GM21786 (cell line): ENCODE data around the gene NDST1.

Experiments used
- ATAC-seq: cut with Tn5 transposase; IDR thresholded peaks from one replicate; pipeline ENCODE4 v1.9.1; 2021; ENCODE audit not compliant: unreplicated experiment

The NDST1 gene

GRCh38 chr5:150488519-150489359 lies 19.2 kb upstream of the NDST1 start:
- no peak for ATAC-seq

DNA sequence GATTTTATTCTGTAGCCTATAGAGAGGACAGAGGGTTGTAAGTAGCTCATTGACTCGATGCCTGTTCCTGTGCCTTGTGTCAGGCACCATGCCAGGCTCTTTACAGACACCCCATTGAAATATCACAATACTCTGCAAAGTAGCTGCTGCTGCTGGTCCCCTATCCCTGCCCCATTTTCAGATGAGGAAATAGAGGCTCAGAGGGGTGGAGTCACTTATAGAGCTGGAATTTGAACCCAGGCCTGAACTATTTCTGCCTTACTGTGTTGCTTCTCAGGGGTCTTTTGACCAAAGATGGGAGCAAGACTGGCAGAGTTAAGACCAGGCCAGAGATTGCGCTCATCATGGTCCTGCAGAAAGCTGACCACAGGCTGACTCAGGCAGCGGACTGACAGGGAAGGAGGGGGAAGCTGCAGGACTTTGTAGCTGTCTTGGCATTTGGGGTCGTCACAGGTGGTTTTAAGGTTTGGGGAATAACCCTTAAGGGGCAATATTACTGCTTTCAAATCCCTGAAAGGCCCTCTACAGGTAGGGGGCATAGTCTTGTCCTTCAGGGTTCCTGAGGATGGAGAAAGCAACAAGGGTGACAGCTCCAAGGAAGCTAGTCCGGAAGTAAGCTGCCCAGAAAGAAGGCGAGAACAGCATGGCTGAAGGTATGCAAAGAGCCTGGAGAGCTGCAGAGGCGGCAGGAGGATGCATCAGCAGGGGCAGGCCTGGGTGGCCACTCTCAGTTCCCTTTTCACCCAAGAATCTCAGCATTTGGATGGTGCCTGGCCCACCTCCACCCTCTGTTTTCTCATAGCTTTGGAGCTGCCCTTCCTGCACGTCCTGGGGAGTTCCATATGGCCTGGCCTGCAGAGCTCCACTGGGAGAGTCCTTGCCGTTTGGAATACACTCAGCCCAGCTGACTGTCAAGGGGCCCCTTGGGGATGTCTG lies 18.3 kb upstream of the NDST1 start:
- ATAC-seq: peak; percentile 84

GRCh38 chr5:150490296-150490669 lies 17.6 kb upstream of the NDST1 start:
- no peak for ATAC-seq

DNA sequence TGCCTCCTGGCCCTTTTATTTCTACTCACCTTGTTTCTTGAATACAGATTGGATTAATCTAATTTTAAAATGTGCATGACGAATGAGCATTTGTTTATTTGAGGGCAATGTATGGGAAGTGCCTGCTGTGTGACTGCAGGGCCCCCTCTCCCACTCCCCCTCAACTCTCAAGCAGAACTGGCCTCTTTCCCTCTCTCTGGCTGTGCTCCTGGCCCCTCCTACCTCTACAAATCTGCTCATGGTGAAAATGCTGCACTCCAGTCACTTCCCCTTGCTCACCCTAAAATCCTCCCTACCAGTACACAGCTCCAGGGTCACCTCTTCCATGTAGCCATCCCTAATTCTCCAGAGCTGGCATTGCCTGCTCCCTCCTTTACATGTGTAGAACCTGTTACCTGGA lies 17.2 kb upstream of the NDST1 start:
- ATAC-seq: no peak

GRCh38 chr5:150491876-150492275 lies 16.1 kb upstream of the NDST1 start:
- no peak for ATAC-seq

GRCh38 chr5:150492621-150493020 lies 15.3 kb upstream of the NDST1 start:
- no peak for ATAC-seq

- no peak for ATAC-seq
Measured at GRCh38 chr5:150496098-150496497, 11.8 kb upstream of the NDST1 start.

GRCh38 chr5:150496534-150496933 lies 11.4 kb upstream of the NDST1 start:
- no peak for ATAC-seq

DNA sequence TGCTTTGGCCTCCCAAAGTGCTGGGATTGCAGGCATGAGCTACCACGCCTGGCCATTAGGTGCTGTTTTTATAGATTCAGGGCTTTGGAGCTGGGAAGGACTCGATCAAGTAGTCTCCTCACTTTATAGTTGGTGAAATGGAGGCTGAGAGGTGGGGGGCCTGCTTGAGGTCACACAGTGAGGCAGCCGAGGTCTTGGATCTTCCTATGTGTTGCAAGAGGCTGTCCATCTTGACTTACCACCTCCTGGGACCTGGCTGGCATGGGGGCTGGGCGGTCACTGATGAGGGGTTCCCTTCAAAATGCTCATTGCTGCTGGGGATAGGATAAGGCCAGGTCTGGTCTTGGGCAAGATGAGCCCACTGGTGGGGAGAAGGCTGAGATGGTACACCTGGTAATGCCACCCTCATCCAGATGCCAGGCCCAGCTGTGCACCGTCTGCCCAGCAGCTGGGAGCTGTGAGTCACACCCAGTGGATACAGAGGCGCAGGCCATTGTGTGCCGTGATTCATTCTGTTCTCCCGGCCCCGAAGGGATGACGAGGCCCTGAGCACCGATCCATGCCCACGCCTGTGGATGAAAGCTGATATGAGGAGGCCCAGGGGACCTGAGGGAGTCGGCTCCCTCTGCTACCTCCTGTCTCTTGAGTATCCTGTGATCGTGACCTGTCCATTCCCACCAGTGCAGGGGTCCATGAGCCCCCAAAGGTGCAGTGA lies 10.5 kb upstream of the NDST1 start:
- ATAC-seq: no peak

DNA sequence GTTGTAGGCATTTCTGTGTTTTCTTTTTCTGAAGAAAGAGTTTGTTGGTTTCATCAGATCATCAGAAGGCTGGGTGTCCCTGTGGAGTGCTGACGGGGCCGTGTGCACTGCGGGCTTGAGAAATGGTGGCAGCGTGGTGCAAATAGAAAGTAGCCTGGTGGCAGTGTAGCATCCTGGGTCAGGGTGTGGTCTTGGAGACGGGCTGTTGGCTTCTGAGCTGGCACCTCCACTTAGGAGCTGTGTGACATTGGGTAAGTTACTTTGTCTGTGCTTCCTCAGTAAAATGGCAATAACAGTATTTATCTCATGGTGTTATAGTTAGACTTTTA lies 10.0 kb upstream of the NDST1 start:
- no peak for ATAC-seq

DNA sequence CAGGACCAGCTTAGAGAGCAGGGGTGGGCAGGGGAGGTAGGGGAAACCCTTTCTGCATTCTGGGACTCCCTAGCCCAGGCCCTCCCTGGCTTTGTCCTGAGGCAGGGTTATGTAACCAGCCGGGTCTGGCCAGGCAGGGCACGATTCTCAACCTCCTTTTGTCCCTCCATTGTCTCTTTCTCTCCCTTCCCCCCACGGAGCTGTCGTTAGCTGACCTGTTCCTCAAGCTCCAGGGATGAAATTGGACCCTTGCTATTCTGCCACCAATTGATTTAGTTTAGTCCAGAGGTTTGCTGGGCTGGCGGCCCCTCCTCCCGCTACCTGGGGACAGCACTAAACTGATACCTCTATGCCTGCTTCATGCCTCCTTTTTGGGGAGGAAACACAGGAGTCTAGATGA lies 9.4 kb upstream of the NDST1 start:
- ATAC-seq: no peak

DNA sequence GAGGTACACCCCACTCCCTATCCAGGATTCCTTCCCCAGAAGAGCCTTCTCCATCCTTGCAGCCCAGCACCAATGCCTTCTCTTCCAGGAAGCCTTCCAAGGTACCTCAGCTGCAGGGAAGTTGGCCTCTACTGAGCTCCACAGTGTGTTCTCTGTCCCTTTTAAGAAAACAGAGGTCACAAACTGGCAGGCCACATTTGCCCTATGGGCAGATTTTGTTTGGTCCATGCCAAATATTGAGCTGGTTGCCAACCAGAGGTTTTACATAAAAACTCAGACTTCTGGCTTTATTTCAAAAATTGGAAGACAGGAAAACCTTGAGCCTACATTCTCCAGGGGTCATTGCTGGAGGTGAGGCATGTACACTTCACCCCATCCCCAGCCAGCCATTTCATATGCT lies 9.0 kb upstream of the NDST1 start:
- ATAC-seq: no peak

DNA sequence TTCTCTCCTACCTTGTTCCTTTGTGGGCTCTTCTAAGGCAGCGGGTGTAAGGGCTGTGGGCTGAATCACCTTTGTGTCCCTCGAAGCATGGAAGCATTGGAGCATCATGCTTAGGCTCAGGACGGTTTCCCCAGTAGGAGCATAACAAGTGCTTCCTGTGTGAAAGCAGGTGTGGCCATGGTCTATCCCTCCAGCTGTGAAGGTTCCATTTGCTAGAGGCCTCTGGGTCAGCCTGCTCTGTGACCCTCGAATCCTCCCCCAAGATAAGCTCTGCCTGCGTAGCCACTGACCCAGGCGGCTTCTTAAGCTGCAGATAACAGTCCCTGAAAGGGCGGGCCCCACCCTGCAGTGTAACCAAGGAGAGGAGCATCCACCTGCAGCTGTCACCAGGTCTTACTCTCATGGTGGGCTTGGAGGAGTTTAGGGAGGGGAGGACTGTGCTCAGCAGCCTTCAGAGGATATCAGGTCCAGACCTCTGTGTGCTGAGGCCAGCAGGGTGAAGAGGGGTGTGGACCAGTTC lies 8.4 kb upstream of the NDST1 start:
- ATAC-seq: no peak

- ATAC-seq: no peak
Measured at GRCh38 chr5:150500328-150500841, 7.5 kb upstream of the NDST1 start.

DNA sequence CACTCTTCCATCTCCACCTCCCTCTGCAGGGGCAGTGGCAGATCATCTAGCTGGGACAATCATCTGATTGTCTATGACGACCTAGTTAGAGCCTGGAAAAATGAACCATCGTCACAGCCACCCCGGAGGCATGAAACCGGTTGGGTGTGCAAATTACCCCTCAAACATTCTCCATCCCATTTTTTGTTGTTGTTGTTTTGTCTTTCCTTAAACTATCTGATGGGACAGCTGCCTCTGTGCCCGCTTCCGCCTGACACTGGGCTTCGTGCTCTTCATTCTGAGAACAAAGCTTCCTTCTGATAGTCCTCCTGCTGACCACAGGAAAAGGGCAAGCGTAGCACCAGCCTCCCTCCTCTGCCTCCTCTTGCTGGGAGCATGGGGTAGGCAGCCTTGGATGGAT lies 7.0 kb upstream of the NDST1 start:
- ATAC-seq: no peak

DNA sequence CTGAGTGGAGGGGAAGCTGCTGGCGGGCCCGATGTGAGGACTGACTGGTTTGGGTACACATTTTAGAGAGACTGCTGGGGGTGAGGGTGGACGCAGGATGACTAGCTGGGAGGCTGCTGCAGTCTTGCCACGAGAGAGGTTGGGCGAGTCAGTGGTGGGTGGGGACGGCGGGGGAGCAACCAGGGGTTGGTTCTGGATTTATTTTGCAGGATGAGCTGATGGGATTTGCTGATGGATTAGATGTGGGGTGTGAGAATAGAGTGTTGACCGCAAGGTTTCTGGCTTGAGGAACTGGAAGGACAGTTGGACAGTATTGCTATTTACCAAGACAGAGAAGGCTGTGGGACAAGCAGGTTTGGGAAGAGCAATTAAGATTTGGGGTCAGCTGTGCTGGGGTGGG lies 5.8 kb upstream of the NDST1 start:
- ATAC-seq: no peak

DNA sequence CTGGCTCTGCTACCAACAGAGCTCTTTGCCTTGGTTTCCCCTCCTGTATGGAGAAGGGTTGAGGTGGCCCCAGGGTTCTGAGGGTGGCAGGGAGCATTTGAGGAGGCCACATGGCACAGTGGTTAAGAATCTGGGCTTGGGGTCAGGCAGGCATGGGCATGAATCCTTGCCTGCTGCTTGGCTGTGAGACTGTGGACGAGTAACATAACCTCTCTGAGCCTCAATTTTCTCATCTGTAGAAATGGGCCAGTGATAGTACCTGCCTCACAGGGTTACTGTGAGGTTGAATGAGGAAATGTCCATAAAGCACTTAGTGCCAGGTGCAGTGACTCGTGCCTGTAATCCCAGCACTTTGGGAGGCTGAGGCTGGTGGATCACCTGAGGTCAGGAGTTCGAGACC lies 5.1 kb upstream of the NDST1 start:
- no peak for ATAC-seq

- ATAC-seq: no peak
Measured at GRCh38 chr5:150503386-150503785, 4.5 kb upstream of the NDST1 start.

GRCh38 chr5:150503977-150504620 lies 3.8 kb upstream of the NDST1 start:
- ATAC-seq: no peak

GRCh38 chr5:150505041-150505511 lies 2.9 kb upstream of the NDST1 start:
- ATAC-seq: no peak

DNA sequence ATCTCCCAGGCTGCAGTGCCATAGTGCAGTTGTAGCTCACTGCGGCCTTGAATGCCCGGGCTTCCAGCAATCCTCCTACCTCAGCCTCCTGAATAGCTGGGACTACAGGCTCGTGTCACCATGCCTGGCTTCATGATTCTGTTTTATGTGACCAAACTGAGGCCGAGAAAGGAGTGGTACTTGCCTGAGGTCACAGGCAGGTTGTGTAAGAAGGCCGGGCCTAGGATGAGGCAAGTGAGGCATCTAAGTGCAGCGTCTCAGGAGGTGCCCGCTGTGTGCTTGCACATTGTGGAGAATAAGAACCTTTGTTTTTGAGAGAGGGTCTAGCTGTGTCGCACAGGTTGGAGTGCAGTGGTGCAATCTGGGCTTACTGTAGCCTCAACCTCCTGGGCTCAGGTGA lies 2.1 kb upstream of the NDST1 start:
- no peak for ATAC-seq
